Measurements from ENCODE around the gene IYD.

- TF ChIP-seq ARNT (IDR thresholded peaks at IDR 0.05) (no peak), FOXK2 (IDR thresholded peaks at IDR 0.05) (no peak), ELF4 (IDR thresholded peaks at IDR 0.05) (no peak), NFRKB (IDR thresholded peaks at IDR 0.05) (no peak), FOXM1 (IDR thresholded peaks at IDR 0.05; ENCODE audit: borderline replicate concordance) (no peak)
These were observed 12.9 kb upstream of the IYD start for GRCh38 chr6:150355932-150356331.

All from HEK293T (cell line).